Stimulated activated CD8-positive, alpha-beta memory T cell treated with anti-CD3 and anti-CD28 coated beads, Interleukin-15, amount 100 ng/mL, for 4 hours (primary cell): ENCODE data around the gene SERPINB2.
"Not testable (repeated sequence)": the region's sequence is repeated elsewhere in the genome, so short reads cannot be mapped to it uniquely, and the experiment has no call there.

Experiments used
- DNase-seq, 2 donors: peaks; one replicate each; pipeline ENCODE4 v3.0.0-alpha.2; 2020; ENCODE audit warnings: low read depth in 2 of 2

The SERPINB2 gene

DNA sequence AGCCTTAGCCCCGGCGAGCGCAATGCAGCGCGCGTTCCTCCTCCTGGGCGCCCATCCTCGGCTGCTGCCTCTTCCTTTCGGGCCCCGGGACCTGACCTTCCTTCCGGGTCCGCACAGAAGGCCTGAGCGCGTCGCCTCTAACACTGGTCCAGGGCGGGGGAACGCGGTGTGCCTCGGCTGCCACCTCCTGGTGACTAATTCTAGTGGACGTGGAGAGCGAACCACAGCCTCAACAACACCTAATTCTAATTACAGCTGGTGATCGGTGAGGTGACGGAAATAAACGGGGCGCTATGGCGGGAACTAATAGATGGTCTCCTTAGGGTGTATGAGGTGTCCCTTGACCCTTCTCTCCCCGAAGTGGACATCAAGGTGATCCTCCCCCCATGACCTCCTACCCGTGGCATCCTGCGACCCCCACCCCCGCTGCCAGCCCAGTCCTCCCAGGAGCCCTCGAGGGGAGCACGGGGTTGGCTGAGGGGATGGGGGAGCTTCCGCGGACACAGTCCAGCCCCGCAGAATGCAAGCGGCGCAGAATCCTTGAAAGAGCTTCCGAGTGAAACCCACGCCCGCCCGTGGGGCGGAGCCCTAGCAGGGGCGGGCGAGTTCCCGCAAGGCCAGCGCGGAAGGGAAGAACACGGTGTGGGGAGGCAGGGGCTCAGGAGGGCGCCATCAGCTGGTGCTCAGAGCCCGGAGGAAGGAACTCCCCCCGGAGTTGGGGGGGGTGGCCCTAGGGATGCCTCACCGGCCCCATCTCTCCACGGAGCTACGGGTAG is 48.8 kb downstream of the SERPINB2 start:
- no peak for DNase-seq

DNA sequence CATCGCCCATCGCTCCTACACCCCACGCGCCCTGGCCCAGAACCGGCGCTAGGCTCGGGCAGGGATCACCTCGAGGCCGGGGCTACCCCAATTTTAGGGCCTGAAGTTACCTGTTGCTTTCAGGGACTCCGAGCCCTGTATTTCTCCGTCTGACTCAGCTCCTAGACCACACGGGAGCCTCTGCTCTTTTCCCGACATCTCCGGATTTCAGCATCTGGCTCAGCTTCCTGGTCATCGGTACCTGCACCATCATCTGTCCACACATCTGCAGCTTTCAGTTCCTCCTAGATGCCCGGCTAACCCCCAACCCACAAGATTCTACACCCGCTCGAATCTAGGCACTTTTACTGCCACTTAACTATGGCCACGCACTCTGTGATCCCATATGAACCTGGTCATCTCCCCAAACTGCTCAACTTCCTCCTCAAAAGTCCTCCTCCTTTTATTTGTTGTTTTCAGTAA is 49.5 kb downstream of the SERPINB2 start:
- no peak for DNase-seq

DNA sequence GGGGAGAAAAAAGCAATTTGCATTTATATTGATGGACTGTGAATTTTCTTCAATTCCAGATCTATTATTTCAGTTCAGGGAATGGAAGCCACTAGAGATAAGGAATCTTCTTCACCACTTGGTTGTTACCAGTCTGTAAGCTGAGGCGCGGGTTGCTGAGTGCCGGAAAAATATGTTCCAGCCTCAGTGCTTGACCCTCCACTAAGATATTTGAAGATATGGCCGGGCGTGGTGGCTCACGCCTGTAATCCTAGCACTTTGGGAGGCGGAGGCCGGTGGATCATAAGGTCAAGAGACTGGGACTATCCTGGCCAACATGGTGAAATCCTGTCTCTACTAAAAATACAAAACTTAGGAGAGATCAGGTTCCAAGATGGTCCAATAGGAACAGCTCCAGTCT is 52.5 kb downstream of the SERPINB2 start:
- DNase-seq: no peak

DNA sequence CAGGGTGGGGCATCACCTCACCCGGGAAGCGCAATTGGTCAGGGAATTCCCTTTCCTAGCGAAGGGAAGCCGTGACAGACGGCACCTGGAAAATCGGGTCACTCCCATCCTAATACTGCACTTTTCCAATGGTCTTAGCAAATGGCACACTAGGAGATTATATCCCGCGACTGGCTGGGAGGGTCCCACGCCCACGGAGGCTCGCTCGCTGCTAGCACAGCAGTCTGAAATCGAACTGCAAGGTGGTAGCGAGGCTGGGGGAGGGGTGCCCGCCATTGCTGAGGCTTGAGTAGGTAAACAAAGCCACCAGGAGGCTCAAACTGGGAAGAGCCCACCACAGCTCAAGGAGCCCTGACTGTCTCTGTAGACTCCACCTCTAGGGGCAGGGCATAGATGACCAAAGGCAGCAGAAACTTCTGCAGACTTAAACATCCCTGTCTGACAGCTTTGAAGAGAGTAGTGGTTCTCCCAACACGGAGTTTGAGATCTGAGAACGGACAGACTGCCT is 53.1 kb downstream of the SERPINB2 start:
- not testable (repeated sequence) for DNase-seq

DNA sequence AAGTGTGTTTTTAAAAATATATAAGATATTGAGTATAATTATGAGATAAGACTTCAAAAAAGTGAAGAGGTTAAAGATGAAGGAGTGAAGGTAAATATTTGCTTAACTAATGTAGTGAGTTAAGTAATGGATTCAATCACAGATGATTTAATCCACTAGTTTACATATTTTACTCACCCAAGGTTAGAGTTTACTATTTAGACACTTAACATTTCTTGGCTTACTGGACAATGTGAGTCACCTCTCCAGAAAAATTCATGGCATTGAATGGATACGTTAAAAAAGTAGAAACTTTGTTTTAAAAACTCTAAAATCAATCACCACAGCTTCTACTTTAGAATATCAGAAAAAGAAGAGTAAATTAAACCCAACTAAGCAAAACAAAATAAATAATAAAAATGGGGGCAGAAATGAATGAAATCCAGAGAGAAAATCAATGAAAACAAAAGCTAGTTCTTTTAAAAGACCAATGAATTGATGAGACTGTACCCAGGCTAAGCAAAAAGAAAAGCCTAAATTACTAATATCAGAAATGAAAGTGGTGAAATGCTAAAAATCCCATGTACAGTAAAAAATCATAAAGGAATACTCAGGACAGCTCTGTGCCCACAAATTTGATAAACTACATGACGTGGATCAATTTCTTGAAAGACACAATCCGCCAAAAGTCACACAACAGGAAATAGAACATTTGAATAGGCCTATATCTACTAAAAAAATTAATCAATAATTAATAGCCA is 59.7 kb downstream of the SERPINB2 start:
- DNase-seq: no peak

DNA sequence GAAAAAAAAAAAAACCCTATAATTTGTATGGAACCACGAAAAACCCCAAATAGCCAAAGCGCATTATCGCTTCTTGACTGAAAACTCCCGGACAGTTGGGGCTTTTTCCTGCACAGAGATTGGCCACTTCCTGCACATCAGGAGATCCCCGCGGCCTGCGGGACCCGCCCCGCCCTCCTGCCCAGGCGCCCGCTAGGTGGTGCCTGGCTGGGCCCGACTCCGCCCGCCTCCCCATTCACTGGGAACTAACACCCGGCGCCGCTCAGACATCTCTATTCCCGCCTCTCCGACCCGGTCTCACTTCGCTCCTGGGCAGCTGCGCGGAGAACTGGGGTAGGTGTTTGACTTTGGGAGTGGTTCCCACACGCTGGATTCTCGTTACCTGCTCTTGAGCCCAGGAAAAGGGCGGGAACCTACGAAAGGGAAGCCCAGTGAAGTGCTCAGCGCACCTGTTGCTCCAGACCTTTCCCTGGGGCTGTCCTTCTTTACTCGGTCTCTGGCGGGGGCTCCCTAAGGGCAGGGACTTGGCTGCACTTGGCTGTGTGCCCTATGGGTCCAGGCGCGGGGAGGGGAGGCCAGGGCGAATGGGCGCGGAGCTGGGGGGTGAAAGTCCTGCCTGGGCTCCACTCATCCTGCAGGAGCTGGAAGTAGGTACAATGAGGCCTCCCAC is 61.7 kb downstream of the SERPINB2 start, which contains the start of gene HMSD:
HMSD (plus strand) TSS at position 234 of the 670 bp plus-strand sequence. CDS start 4,155 bp downstream, outside the sequence.
- no peak for DNase-seq

DNA sequence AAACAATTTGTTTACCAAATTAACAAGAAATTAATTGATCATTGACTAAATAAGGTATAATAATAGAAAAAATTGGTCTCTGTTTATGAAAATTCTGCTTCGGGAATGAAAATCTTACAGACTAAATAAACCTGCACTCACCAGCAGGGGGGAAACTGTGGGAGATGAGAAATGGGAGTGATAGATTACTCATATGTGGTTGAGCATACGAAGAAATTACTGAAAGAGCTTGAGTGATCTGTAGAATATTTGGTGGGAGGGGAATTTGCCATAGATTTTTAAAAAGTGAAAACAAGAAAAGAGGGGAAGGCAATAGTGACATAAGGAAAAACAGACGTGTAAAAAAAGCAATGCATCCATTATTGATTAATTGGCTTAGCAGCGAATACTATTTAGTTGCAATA is 63.8 kb downstream of the SERPINB2 start:
- DNase-seq: no peak
